Gastroesophageal sphincter (tissue), 4 donors: Measurements from ENCODE around the gene KIAA0040. TPM values are rescaled to one million over a fixed set of nuclear protein-coding genes. Genes with fewer than 3 reads are reported as not detected.

Source experiments
- ATAC-seq: fragments of 150-250 bp; one replicate; pipeline ENCODE4 v1.9.1; 2016; ENCODE audit warnings: mild to moderate bottlenecking, moderate library complexity
- H3K27ac ChIP-seq, 4 donors: fragments of 200-600 bp; sonication (generic) in 3 of 4; 1 replicate in 3 of 4; 2 replicates in 1 of 4; pipeline ENCODE4 v1.5.1; 2016 to 2019
- H3K27me3 ChIP-seq: fragments of 200-600 bp; sonication (generic); one replicate; pipeline ENCODE4 v1.5.1; 2019
- H3K36me3 ChIP-seq, 2 donors: fragments of 200-600 bp; sonication (generic); one replicate each; pipeline ENCODE4 v1.5.1; 2019; ENCODE audit warnings: control low read depth in 1 of 2
- H3K4me1 ChIP-seq, 3 donors: fragments of 200-600 bp; sonication (generic); 1 replicate in 2 of 3; 2 replicates in 1 of 3; pipeline ENCODE4 v1.5.1; 2016 to 2019; ENCODE audit warnings: control low read depth in 2 of 3
- H3K4me3 ChIP-seq, 2 donors: fragments of 200-600 bp; sonication (generic); one replicate each; pipeline ENCODE4 v1.5.1; 2019; ENCODE audit warnings: mild to moderate bottlenecking in 1 of 2, moderate library complexity in 1 of 2
- H3K9me3 ChIP-seq, 3 donors: fragments of 200-600 bp; sonication (generic); one replicate each; pipeline ENCODE4 v1.5.1; 2017 to 2019; ENCODE audit warnings: control low read depth in 2 of 3
- EP300 ChIP-seq: sonication (generic); formaldehyde crosslinking; IDR thresholded peaks from one replicate; pipeline ENCODE4 v1.6.1; 2017; ENCODE audit warnings: antibody characterized with exemption, mild to moderate bottlenecking
- POLR2A ChIP-seq, 2 donors: fragments of 450-650 bp; IDR thresholded peaks; one replicate each; pipeline ENCODE4 v1.6.1; 2017; ENCODE audit warnings: antibody characterized with exemption in 2 of 2, mild to moderate bottlenecking in 2 of 2, moderate library complexity in 1 of 2
- POLR2AphosphoS5 ChIP-seq: sonication (generic); formaldehyde crosslinking; IDR thresholded peaks from one replicate; pipeline ENCODE4 v1.6.1; 2017; ENCODE audit warnings: antibody characterized with exemption
- whole genome bisulfite sequencing, 2 donors: methylation state at CpG; one replicate each; pipeline ENCODE4 v1.1.5; 2018; ENCODE audit warnings: low coverage in 1 of 2; 5-methylcytosine and 5-hydroxymethylcytosine counted together
- total RNA-seq, 4 donors: library from RNA; depleted of rRNA; stranded (reverse); fragments of >200 nt; gene quantifications; one replicate each; pipeline ENCODE4 v1.1.0, GENCODE V29; 2016
- TF ChIP-seq, protein P1 (sequence below), 4 experiments: fragments of 200-600 bp in 2 of 4; fragments of 450-650 bp in 2 of 4; sonication (generic) in 1 of 4; IDR thresholded peaks; one replicate each; pipeline ENCODE4 v1.5.1; 2017 to 2019; ENCODE audit warnings: antibody characterized with exemption in 4 of 4, mild to moderate bottlenecking in 2 of 4, moderate library complexity in 2 of 4

Gene KIAA0040
- total RNA-seq, 4 donors from 2014 or later = 43.2 to 54.3 (median 46.5) TPM

DNA sequence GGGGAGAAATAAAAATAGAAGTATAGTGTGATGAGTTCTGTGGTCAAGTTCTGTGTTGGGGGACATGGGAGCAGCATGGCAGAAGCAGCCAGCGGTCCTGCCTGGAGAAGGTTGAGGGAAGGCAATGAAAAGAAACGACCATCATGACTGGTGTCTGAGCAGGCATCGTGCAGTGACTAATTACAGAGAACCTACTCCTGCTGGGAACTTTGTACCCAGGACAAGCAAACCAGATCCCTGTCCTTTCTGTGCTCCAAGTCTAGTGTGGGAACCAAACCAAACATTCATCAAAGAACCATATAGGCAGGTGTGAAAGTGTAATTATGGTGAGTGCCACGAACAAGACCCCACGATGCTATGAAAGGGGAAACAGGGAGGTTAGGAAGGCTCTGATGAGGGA is 25.8 kb downstream of the KIAA0040 start:
- Histone ChIP-seq H3K36me3 (peaks cover 0 to 57% of the 10 kb centered on the region in 2 donors), H3K27ac (no peak overlapping the region), H3K4me3 (no peak overlapping the region), H3K4me1 (peaks cover 0 to 13% (median 0%) of the 10 kb centered on the region in 3 donors), H3K9me3 (no peaks in the 10 kb centered on the region), H3K27me3 (no peaks in the 10 kb centered on the region)
- no peak for ATAC-seq
- TF ChIP-seq EP300 = no peak
- TF ChIP-seq, protein P1, sequence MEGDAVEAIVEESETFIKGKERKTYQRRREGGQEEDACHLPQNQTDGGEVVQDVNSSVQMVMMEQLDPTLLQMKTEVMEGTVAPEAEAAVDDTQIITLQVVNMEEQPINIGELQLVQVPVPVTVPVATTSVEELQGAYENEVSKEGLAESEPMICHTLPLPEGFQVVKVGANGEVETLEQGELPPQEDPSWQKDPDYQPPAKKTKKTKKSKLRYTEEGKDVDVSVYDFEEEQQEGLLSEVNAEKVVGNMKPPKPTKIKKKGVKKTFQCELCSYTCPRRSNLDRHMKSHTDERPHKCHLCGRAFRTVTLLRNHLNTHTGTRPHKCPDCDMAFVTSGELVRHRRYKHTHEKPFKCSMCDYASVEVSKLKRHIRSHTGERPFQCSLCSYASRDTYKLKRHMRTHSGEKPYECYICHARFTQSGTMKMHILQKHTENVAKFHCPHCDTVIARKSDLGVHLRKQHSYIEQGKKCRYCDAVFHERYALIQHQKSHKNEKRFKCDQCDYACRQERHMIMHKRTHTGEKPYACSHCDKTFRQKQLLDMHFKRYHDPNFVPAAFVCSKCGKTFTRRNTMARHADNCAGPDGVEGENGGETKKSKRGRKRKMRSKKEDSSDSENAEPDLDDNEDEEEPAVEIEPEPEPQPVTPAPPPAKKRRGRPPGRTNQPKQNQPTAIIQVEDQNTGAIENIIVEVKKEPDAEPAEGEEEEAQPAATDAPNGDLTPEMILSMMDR (IDR thresholded peaks at IDR 0.05) = no peak
- TF ChIP-seq POLR2AphosphoS5 = no peak
- TF ChIP-seq POLR2A (IDR thresholded peaks at IDR 0.05) = no peak
- WGBS, 2 donors = 86 to 88% methylated on average over 3 to 4 of the region's 5 CpGs

- TF ChIP-seq POLR2A (IDR thresholded peaks at IDR 0.05) (no peak), EP300 (no peak), POLR2AphosphoS5 (no peak)
- TF ChIP-seq, protein P1 (IDR thresholded peaks at IDR 0.05) = no peak
- Histone ChIP-seq H3K27ac (no peak overlapping the region), H3K36me3 (peaks cover 0 to 77% of the 10 kb centered on the region in 2 donors), H3K4me1 (peaks cover 0 to 8% (median 0%) of the 10 kb centered on the region in 3 donors), H3K4me3 (no peak overlapping the region), H3K9me3 (no peaks in the 10 kb centered on the region), H3K27me3 (no peaks in the 10 kb centered on the region)
- WGBS, 2 donors = 57 to 81% methylated on average over 1 to 2 of the region's 2 CpGs
- no peak for ATAC-seq
Observed at GRCh38 chr1:175164751-175165150, 27.8 kb downstream of the KIAA0040 start.

GRCh38 chr1:175163702-175164101 is 28.9 kb downstream of the KIAA0040 start:
- TF ChIP-seq, protein P1 (IDR thresholded peaks at IDR 0.05) = no peak
- TF ChIP-seq EP300 = no peak
- no peak for TF ChIP-seq POLR2AphosphoS5
- H3K4me1 ChIP-seq = no peaks in the 10 kb centered on the region
- no peaks in the 10 kb centered on the region for H3K9me3 ChIP-seq
- H3K4me3 ChIP-seq = no peak overlapping the region
- peaks cover 0 to 85% of the 10 kb centered on the region in 2 donors for H3K36me3 ChIP-seq
- WGBS, 2 donors = 81% methylated on average over 4 of the region's 4 CpGs; no CpG with 5 or more reads in 1 of the 2 donors
- H3K27ac ChIP-seq = no peak overlapping the region
- ATAC-seq = no peak
- H3K27me3 ChIP-seq = no peaks in the 10 kb centered on the region

GRCh38 chr1:175162955-175163354 is 29.6 kb downstream of the KIAA0040 start:
- 63 to 73% methylated on average over 4 of the region's 4 CpGs for WGBS, 2 donors
- peaks cover 0 to 84% of the 10 kb centered on the region in 2 donors for H3K36me3 ChIP-seq
- no peaks in the 10 kb centered on the region for H3K9me3 ChIP-seq
- no peaks in the 10 kb centered on the region for H3K27me3 ChIP-seq
- no peak overlapping the region for H3K4me3 ChIP-seq
- ATAC-seq = no peak
- no peaks in the 10 kb centered on the region for H3K4me1 ChIP-seq
- TF ChIP-seq EP300 = no peak
- TF ChIP-seq, protein P1 (IDR thresholded peaks at IDR 0.05) = no peak
- no peak for TF ChIP-seq POLR2A (IDR thresholded peaks at IDR 0.05)
- no peak for TF ChIP-seq POLR2AphosphoS5
- H3K27ac ChIP-seq = no peak overlapping the region

- H3K4me3 ChIP-seq = no peak overlapping the region
- H3K36me3 ChIP-seq = peaks cover 0 to 48% of the 10 kb centered on the region in 2 donors
- H3K9me3 ChIP-seq = no peaks in the 10 kb centered on the region
- WGBS, 2 donors = 86% methylated on average over 2 of the region's 6 CpGs; no CpG with 5 or more reads in 1 of the 2 donors
- H3K4me1 ChIP-seq = peaks cover 0 to 14% (median 0%) of the 10 kb centered on the region in 3 donors
- TF ChIP-seq EP300 (no peak), POLR2AphosphoS5 (no peak), POLR2A (IDR thresholded peaks at IDR 0.05) (no peak)
- TF ChIP-seq, protein P1 (IDR thresholded peaks at IDR 0.05) = no peak
- H3K27ac ChIP-seq = no peak overlapping the region
- no peak for ATAC-seq
- peaks cover 5% of the 10 kb centered on the region for H3K27me3 ChIP-seq
Observed at GRCh38 chr1:175158170-175158591, 34.4 kb downstream of the KIAA0040 start.
